Measurements from ENCODE around the gene SDK1.

DNA sequence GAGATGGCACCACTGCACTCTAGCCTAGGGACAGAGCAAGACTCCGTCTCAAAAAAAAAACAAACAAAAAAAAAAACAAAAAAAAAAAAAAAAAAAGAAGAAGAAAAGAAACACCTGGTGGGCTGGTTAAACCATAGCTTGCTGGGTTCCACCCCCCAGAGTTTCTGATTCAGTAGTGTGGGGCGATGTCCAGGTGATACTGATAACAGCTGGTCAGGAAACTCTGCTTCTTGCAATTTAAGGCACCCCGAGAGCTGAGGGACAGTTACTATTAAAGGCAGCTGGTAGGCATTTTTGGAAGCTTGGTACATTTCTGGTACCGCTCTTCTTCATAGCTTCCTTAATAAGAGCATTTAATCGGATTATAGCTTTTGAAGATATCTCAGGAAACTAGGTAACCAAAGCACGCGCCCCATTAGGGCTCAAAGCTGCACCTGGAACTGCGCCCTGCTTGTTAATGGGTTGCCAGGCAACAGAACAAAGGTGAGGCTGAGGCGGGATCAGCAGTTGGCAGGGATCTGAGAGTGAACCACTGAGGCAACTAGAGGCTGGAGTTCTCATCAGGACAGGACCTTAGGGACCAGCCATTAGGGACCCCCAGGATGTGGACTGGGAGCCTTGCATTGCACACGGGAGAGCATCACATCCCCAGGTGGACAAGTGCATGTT lies 6.5 kb upstream of the SDK1 start:
- TF ChIP-seq, protein P1, sequence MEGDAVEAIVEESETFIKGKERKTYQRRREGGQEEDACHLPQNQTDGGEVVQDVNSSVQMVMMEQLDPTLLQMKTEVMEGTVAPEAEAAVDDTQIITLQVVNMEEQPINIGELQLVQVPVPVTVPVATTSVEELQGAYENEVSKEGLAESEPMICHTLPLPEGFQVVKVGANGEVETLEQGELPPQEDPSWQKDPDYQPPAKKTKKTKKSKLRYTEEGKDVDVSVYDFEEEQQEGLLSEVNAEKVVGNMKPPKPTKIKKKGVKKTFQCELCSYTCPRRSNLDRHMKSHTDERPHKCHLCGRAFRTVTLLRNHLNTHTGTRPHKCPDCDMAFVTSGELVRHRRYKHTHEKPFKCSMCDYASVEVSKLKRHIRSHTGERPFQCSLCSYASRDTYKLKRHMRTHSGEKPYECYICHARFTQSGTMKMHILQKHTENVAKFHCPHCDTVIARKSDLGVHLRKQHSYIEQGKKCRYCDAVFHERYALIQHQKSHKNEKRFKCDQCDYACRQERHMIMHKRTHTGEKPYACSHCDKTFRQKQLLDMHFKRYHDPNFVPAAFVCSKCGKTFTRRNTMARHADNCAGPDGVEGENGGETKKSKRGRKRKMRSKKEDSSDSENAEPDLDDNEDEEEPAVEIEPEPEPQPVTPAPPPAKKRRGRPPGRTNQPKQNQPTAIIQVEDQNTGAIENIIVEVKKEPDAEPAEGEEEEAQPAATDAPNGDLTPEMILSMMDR (conservative IDR thresholded peaks at IDR 0.05; ENCODE audit: low read length): no peak
- TF ChIP-seq EZH2phosphoT487 (IDR thresholded peaks at IDR 0.05; ENCODE audit: borderline replicate concordance, low read depth, low read length): no peak

All from OCI-LY7 (cell line).